ENCODE measurements around the gene RNF224.

RNF224 gene

DNA sequence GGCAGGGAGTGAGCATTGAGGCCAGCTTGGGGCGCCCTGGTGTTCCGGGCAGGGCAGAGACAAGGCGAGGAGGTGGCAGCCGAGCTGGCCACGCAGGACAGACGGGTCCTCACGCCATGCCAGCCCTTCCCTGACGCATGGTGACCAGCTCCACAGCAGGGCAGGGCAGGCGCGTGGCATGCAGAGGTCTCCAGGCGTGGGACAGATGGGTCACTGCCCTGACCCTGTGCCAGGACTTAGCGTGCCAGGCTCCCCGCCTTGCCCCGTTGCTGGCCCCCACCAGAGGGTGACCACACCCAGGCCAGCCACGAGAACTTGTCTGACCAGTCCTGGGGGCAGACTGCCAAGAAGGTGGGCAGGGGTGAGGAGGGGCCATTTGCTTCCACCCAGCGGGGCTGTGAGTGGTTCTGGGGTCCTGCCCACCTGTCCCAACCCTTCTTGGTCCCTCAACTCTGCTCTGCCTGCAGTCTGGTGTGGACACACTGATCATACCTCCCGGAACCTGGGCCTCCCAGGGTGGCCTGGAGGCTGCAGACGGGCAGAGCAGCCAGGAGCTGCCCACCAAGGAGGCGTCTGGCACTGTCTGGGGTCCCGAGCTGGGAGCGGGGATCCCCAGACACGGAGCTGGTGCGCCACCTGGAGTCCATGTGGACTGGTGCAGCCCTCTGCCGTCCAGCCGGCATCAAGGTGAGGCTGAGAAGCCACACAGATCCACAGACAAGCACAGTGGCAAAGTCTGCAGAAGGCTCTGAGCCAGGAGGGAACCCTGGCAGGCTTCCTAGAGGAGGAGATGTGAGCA lies at the start of gene RNF224:
Gene RNF224, plus strand, starts transcription at position 449 of the 799 bp plus-strand sequence. CDS start 834 bp downstream, outside the sequence.
- peak; percentile 63 for DNase-seq

DNA sequence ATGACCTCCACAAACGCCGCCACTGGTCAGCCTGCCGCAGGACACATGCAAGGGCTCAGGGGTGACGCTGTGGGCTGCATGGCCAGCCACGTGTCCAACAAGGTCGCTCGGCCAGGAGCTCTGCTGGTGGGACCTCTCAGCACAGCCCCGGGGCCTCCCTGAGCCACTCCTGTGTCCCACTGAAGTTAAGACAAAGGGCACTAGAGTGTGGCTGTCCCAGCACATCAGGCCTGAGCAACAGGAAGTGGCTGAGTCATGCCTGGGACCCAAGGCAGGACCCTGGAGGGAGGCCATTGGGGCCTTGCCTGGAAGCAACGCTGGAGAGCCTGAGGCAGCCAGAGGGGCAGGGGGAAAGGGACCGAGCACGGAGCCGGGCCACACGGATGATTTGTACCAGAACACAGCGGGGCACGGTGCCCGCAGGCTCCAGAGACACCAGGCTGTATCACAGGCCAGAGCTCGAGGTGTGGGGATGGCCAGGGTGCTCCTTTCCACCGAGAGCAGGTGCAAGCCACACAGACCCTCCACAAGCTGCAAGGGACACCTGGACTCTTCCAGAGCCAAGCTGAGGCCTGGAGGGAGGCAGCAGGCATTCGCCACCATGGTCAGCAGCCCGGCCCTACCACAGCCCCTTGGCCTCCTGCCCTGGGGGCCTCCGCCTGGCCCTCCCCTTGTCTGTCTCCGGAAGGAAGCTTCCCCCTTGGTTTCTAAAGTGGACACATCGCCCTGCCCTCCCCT lies 48.9 kb upstream of the RNF224 start:
- no peak for DNase-seq

DNA sequence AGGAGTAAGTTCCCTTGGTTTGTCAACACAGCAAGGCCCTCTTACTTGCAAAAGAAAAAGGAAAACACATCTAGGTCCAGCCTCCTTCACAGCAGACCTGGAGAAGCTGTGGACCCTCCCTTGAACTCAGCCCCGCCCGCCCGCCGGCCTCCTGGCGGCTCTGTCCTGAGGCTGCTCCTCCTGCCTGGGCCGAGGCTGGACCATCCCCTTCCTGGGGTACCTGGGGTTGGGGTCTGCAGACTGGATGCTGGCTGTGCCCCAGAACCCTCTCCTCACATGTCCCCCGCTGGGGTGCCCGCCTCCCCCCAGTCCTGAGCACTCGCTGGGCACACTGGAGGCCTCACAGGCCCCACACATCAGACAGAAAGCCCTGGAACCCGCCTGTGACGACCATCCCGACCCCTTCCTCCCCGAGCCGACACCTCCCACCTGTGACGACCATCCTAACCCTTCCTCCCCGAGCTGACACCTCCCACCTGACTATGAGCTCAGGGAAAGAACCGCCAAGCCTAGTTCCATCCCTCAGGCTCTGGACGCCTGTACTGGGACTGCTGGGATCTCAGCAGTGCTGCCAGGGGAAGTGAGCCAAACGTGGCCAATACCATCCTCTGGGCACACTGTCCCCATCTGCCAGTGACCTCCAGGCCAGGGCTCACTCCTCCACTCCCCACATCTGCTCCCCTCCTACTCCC lies 48.2 kb upstream of the RNF224 start:
- no peak for DNase-seq

DNA sequence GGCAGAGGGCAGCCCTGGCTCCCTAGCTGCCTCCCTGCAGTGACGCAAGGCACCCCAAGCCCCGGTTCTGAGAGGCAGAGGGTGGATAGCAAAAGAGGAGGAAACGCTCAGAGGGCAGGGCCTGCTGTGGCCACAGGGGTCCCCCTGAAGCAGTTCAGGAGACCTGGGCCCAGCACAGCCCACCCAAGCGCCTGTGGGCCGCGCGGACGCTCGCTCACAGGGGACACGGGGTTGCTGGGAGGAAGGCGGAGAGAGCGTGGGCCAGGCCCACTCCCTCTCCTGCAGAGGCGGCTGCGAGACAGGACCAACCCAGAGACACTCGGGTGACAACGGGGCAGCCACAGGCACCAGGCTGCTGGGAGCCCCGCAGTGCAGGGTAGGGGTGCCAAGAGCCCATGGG lies 47.5 kb upstream of the RNF224 start:
- DNase-seq: no peak

DNA sequence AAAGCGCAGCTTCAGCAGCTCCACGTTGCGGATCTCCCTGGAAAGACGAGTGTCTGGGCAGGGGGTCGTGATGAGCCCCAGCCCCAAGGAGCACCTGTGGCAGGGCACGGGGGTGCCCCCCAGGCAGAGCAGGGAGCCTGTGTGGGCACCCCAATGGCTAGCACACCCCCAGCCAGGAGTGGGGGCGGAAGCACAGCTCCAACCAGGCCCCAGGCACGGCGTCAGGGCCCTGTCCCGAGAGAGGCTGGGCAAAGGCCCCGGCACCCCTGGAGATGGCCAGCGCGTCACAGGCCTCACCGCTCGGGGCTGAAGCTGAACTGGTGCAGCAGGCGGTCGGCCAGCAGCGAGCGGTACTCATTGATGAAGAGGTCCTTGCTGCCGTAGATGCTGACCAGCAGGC lies 46.8 kb upstream of the RNF224 start:
- DNase-seq: no peak

DNA sequence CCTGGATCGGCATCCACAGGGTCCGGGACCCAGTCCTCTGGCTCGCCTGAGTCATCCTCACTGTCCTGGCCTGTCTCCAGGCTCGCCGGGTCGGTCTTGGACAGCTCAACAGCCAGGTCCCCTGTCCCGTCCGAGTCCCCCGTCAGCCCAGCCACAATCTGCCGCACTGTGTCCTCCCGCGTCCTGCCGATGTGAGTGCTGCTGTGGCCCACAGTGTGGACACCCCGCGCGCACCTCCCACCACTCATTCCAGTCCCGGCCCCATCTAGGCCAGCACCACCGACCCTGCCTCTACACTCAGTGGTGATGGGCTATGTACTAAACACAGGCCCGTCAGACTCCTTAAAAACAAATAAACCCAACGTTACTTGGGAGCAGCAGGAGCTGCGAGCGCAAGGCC lies 45.6 kb upstream of the RNF224 start:
- no peak for DNase-seq

DNA sequence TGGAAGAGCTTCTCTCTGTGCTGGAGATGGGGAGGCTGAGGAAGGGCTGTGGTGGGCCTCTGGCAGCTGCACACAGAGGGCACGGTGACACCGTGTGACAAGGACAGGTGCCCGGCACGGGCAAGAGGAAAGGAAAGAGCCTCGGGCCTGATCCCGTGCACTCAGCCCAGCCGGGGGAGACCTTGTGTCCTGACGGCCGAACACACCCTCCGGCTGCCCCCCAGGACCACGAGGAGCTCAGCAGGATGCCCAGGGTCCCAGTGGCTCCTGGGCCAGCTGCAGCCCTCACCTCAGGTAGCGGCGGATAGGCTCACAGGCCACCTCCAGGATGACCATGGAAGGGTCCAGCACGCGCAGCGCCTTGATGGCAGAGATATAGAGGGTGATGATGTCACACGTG lies 44.5 kb upstream of the RNF224 start:
- DNase-seq: no peak

DNA sequence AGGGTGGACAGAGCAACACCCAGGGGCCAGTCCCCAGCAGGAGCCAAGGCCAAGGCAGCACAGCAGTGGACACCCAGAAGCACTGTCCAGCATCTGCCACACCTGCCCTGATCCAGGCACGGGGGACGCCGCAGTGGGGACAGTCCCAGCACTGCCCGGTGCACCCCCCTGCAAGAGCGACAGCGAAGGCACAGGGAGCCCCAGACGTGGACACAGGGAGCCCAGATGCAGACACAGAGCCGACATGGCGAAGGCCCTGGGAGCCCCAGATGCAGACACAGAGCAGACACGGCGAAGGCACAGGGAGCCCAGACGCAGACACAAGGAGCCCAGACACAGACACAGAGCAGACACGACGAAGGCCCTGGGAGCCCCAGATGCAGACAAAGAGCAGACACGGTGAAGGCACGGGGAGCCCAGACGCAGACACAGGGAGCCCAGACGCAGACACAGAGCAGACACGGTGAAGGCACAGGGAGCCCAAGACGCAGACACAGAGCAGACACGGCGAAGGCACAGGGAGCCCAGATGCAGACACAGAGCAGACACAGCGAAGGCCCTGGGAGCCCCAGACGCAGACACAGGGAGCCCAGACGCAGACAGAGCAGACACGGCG lies 43.2 kb upstream of the RNF224 start:
- DNase-seq: no peak

DNA sequence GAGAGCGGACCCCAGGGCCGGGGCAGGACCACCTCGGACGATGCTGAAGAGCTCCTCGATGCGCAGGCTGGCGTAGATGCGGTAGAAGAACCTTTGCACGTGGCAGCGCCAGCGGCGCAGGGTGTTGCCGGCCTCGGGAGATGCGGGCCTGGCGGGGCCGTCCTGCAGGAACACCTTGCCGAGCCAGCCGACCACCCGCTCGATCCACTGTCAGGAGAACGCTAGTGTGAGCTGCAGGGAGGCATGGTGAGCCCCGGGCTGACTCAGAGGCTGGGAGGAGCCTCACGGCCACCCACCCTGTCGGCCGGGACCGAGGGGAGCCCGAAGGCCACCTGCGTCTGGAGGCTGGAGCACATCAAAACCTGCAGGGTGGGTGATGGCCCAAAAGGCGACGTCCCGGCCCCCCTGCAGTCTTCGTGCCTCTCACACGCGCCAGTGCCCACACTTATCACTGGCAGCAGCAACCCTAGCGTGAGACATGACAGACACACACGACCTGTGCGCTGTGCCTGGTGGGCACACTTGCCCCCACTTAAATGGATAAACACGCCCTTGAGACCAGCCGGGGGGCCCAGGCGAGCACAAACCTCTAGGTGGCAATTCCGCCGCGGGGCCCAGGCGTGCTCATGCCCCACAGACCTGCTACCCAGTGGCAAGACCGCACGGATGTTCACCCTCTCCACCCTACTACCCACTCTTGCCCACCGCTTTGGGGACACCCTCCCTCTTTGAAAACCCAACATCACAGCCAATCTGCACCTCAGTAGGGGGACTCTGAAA lies 42.2 kb upstream of the RNF224 start:
- no peak for DNase-seq

DNA sequence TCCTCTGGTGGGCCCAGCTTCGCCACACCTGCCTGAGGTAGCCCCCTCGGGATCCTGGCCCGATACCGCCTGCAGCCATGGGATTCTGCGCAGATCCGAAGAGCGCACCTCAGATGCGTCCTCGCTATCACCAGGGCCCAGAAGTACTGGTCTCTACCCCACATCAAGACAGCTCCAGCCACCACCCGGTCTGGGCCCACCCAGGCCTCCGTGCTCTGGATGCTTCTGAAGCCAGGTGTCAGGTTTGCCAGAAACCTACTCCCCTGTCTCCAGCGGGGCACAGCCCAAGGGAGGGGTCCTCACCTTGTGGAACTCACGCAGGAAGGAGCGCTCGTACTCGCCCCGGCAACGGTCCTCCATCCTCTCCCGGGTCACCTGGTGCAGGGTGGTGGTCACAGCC lies 41.4 kb upstream of the RNF224 start:
- no peak for DNase-seq

DNA sequence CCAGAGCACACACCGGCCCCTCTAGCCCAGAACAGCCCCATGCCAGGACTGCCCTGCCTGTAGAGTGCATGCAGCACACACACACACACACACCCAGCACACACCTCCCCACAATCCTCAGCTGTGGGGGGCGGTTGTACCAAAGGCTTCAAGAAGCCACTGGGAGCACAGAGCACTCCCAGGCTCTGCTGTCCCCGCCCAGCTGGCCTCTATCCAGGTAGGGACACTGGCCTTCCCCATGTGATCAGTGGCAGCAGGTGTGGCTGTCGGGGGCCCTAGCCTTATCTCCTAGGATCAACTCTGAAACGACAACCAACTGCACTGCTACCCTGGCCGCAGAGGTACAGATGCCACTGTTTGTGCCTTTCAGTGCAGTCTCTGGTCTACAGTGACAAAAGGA lies 40.9 kb upstream of the RNF224 start:
- DNase-seq: no peak

DNA sequence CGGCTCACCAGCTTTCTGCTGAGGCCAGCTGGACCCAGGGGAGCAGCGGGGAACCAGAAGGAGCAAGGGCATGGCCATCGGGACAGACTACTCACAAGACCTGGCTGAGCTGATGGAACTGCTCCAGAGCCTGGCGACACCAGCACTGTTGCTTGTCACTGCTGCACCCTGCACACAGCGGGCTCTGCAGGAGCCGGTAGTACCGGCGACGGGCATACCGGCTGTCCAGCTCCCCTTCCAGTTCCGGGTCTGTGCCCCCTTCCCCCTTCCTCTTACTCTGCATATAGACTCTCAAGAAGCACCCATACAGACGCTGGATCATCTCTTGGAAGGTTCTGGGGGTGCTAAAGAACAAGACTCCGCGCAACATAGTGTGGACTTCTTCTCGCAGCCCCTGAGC lies 39.9 kb upstream of the RNF224 start:
- no peak for DNase-seq

DNA sequence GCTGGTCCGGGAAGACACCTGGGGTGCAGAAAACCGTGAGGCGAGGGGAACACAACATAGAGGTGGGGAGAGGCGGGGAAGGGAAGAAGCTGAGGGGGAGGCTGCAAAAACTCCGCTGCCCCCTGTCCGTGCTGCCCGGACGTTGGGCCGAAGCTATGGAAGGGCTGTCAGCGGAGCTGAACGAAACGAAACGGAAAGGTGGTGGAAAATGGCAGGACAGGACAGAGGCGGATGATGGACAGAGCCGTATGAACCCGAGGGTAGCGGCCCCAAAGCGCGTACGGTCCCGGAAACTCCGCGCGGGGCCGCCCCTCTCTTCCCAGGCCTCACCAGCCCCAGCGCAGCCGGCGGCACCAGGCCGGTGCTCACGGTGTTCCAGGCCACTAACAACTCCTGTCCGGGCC lies 39.2 kb upstream of the RNF224 start:
- DNase-seq: no peak

DNA sequence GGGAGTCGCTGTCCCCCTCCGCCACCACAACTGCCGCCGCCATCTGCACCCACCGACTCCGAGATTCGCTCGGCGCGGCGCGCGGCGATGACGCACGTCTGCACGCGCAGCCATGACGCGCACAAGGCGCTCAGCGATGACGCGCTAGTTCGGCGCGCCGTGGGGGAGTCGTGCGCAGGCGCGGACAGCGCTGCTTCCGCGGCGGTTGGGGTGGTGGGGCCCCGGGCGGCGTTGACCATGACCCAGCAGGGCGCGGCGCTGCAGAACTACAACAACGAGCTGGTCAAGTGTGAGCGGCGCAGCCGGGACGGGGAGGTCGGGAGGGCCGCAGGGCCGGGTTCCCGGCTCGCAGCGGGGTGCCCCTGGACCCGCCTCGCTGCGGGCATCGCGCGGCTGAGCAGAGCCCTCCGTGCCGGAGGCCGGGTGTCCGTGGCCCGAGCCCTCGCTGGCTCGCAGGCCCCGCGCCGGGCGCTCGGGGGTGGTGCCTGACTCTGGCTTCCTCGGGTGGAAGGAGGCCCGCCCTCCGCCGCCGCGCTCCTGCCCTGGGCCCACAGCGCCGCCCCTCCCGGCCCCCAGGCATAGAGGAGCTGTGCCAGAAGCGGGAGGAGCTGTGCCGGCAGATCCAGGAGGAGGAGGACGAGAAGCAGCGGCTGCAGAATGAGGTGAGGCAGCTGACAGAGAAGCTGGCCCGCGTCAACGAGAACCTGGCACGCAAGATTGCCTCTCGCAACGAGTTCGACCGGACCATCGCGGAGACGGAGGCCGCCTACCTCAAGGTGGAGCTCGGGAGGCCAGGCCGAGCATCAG lies 38.6 kb upstream of the RNF224 start, which contains the start of the genes ANAPC2 and SSNA1:
Gene ANAPC2, minus strand, starts transcription at position 71 of the 807 bp plus-strand sequence. Its CDS starts 28 bp downstream, at position 43.
Gene SSNA1, plus strand, starts transcription at position 187 of the 807 bp plus-strand sequence. Its CDS starts 51 bp downstream, at position 238.
- DNase-seq: peak; percentile 80

DNA sequence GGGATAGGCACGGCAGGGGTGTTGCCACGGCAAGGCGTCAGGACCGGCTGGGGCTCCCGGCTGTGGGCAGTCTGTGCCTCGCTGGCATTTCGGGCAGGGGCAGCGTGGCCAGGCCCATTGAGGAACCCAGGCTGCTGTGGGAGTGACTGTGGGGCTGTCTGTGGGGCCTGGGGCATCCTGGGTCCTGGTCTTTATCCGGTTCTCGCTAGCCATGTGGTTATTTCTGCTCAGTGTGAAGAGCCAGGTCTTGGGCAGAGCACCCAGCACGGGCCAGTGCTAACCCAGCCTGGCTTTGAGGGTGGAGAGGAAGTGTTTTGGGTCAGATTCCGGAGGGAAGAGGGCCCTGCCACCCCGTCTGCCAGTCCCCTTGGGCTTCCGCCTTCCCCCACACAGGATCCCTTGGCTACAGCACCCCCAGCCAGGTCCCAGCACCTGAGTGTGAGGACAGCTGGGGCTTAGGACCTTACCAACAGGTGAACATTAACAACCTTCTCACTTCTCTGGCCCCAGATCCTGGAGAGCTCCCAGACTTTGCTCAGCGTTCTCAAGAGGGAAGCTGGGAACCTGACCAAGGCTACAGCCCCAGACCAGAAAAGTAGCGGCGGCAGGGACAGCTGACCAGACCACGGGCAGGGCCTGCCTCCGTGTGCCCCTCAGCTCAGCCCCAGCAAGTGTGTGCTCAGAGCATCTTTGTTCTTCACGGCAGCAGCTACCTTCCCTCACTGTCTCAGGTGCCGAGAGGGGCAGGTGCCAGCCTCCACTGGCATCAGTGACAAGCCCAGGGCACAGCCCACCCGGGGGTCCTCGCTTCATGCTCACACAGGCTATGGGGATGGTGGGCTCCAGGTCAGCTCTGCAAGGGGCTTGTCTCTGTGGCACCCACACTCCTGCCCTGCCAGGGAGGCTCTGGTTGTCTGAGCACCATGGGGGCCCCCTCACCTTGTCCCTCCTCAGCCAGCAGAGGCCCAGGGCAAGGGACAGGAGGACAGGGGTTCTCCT lies 37.7 kb upstream of the RNF224 start:
- no peak for DNase-seq

DNA sequence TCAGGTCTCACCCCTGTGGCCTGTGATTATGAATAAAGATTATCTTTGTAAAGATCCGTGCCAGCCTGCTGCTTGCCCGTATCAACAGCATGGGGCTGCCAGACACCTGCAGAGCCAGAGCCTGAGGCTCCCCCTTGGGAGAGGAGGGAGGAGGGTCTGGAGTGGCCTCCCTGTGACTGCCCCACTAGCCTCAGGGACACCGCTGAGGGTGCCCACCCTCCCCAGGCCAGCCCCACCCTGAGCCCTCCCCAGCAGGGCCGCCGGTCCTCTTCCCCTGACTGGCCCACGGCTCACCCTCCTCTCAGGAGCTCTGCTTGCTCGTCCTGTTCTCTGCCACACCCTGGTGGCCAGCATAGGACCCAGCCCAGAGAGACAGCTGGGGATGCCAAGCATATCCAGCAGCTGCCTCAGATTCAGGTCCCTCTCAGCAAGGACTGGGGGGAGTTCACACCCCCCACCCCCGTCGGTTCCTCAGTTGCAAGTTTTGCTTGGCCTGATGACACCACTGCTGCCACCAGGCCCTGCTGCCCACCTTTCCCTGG lies 36.9 kb upstream of the RNF224 start:
- no peak for DNase-seq

DNA sequence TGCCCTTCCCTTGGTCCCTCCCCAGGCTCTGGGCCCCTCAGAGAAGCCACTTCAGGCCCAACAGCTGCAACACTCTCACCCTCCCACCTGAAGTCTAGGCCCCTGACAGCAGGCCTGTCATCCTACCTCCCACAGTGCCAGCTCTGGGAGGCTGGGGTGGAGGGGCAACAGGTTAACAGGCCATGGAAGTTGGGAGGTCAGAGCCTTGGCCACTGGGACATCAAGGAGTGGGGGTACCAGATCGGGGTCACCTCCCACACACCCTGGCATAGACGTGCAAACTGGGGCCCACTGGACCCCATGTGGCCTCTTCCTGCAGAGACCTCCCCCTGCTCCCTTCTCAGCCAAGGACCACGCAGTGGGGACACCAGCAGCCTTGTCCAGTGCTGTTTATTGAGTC lies 36.1 kb upstream of the RNF224 start:
- DNase-seq: no peak

DNA sequence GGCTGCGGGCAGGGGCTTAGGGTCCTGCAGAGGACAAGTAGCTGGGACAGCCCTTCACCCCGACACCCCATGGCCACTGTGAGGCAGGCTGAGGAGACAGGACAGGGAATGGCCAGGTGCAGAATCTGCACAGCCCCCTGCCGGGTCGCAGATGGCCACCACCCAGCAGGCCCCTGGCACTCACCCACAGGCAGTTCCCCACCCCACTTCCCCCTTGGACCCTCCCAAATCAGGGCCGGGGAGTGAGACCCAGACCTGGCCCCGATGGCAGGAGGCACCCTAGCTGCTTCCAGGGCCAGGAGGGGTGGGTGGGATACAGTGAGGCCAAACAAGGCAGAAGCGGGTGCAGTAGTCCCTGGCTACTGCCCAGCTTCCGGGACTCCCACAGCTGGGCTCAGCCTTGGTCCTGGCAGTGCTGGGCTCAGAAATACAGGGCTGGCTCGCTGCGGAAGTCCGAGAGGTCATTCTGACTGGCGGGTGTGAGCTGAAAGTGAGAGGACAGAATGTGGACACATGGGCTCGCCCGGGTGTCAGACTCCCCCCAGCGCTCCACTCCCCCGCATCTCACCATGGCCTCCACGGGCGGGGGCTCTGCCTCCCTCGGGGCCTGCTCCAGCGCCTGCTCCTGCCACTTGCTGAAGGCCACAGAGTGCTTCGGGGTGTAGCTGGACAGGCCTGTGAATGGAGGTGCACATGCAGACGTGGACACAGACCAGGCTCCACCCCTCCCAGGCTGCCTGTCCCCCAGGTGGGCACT lies 35.4 kb upstream of the RNF224 start:
- no peak for DNase-seq

DNA sequence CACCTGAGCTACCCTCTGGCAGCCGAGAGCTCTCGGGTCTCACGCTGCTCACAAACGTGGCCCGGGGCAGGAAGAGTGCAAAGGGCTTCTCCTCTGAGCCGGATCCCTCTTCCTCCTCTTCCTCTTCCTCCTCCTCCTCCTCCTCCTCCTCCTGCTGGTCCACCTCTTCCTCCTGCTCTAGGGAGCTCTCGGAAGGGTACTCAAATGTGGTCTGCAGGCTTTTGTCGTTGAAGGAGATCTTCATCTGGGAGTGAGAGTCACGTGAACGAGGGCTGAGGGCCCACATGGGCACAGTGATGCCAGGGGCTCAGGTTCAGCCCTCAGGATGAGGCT lies 34.9 kb upstream of the RNF224 start:
- DNase-seq: no peak

All from DMS153 (cell line).